Adrenal gland (tissue), 19 donors: ENCODE measurements around the gene SRMS. TPM values are rescaled to one million over a fixed set of nuclear protein-coding genes. Genes with fewer than 3 reads are reported as not detected.

Experiments used
- DNase-seq, 7 donors: peaks; one replicate each; pipeline ENCODE4 v3.0.0-alpha.2; 2019 to 2020
- H3K27ac ChIP-seq, 5 donors: fragments of 200-600 bp; sonication (generic) in 4 of 5; 1 replicate in 3 of 5; 2 replicates in 2 of 5; pipeline versions ENCODE4 v1.5.1 to v1.8.0; 2016 to 2020; ENCODE audit warnings: mild to moderate bottlenecking in 1 of 5
- H3K27me3 ChIP-seq: fragments of 200-600 bp; 2 replicates; pipeline ENCODE4 v1.8.0; 2021
- H3K36me3 ChIP-seq, 2 donors: fragments of 200-600 bp; replicated peaks in 1 of 2; 1 replicate in 1 of 2; 2 replicates in 1 of 2; pipeline versions ENCODE4 v1.5.1 to v1.8.0; 2018 to 2022
- H3K4me1 ChIP-seq, 2 donors: fragments of 200-600 bp; replicated peaks in 1 of 2; 1 replicate in 1 of 2; 2 replicates in 1 of 2; pipeline versions ENCODE4 v1.5.1 to v1.8.0; 2018 to 2021
- H3K4me3 ChIP-seq, 4 donors: fragments of 200-600 bp; sonication (generic) in 3 of 4; one replicate each; pipeline ENCODE4 v1.5.1; 2016 to 2018
- H3K9me3 ChIP-seq, 3 donors: fragments of 200-600 bp; sonication (generic) in 1 of 3; replicated peaks in 1 of 3; 1 replicate in 2 of 3; 2 replicates in 1 of 3; pipeline versions ENCODE4 v1.5.1 to v1.8.0; 2016 to 2021
- CTCF ChIP-seq, 6 experiments: fragments of 450-650 bp in 4 of 6; fragments of 200-600 bp in 2 of 6; sonication (generic) in 1 of 6; IDR thresholded peaks; 1 replicate in 5 of 6; 2 replicates in 1 of 6; pipeline versions ENCODE4 v1.5.1 to v1.8.0; 2016 to 2021; ENCODE audit warnings: antibody characterized with exemption in 6 of 6, mild to moderate bottlenecking in 2 of 6, moderate library complexity in 1 of 6
- POLR2A ChIP-seq, 2 donors: fragments of 450-650 bp; IDR thresholded peaks; one replicate each; pipeline ENCODE4 v1.6.1; 2017; ENCODE audit warnings: antibody characterized with exemption in 2 of 2, mild to moderate bottlenecking in 2 of 2, moderate library complexity in 1 of 2
- WGBS, 4 donors: extraction: QIAGEN DNeasy Blood & Tissue Kit in 2 of 4; methylation state at CpG; one replicate each; pipeline versions ENCODE4 v1.1.5 to v1.1.7; 2013 to 2017; 5-methylcytosine and 5-hydroxymethylcytosine counted together
- intact Hi-C, 2 donors: fragments of 100-400 bp; cut with DNase I; formaldehyde crosslinking; loops; one replicate each; pipeline versions ENCODE4 v1.14.1 to v1.15.0; 2022 to 2023
- long read RNA-seq, 10 donors: library from polyadenylated mRNA in 3 of 10; unstranded in 2 of 10; stranded (forward) in 1 of 10; transcript quantifications; one replicate each; pipeline ENCODE4 v2.0.0 and lab custom pipeline, GENCODE V29; 2021 to 2026
- polyA plus RNA-seq, 3 donors: library from polyadenylated mRNA; stranded (reverse); fragments of 200-250 nt in 2 of 3; fragments of 350-450 nt in 1 of 3; fragmentation: Illumina TruSeq in 1 of 3; extraction: RNeasy Lipid Tissue Mini Kit (QIAGEN cat#74804) in 1 of 3; gene quantifications; one replicate each; pipeline ENCODE4 v1.2.3, GENCODE V29; 2013 to 2014
- total RNA-seq, 9 donors: library from RNA; depleted of rRNA in 4 of 9; stranded (reverse); fragments of >200 nt in 4 of 9; fragments of 120-200 nt in 1 of 9; fragmentation: NEBNext Ultra II Directional in 1 of 9; extraction: Animal tissue kit (Norgen Biotek cat#: 25700) in 1 of 9; gene quantifications; one replicate each; pipeline versions ENCODE4 v1.1.0 to v1.2.4, GENCODE V29; 2013 to 2023
- donor health status: healthy with polysubstance abuse.
- donor health status: Bipolar disorder and iron deficiency.
- donor health status: DM: yes; HTN: yes; CAD: no.
- donor health status: DM: no; HTN: no; CAD: no.
- donor health status: DM: no; HTN: no; CAD: no.
- donor health status: DM: yes; HTN: yes; CAD: no.

SRMS gene
- total RNA-seq = not detected
- not detected for polyA plus RNA-seq
- long read RNA-seq, donor 1 = 0 reads
- long read RNA-seq, donor 2 = 0 reads
- long read RNA-seq, donor 3 = 0 reads
- long read RNA-seq, donor 4 = 0 reads
- long read RNA-seq, donor 5 = 0 reads
- long read RNA-seq, donor 6 = 0 reads
- long read RNA-seq, donor 7 = 0 reads
- long read RNA-seq, donor 8 = 0 reads
- long read RNA-seq, donor 9 = 0 reads
- long read RNA-seq, donor 10 = 0 reads

GRCh38 chr20:63547725-63548480, at the start of gene SRMS:
Gene SRMS, minus strand, starts transcription at chr20:63547749. Its CDS starts 286 bp downstream, at chr20:63547463.
- TF ChIP-seq CTCF (IDR thresholded peaks at IDR 0.05) (no peak), POLR2A (IDR thresholded peaks at IDR 0.05) (no peak)
- no peak within 1 kb of the TSS for H3K27ac ChIP-seq
- no peaks in the 10 kb centered on the region for H3K9me3 ChIP-seq
- peaks cover 10% of the 10 kb centered on the region for H3K27me3 ChIP-seq
- no peaks in the 10 kb centered on the region for H3K4me1 ChIP-seq
- intact Hi-C loops = no loop called here
- 57 to 87% (median 63%) methylated on average over 5 to 35 of the region's 35 CpGs for WGBS, 4 donors
- H3K36me3 ChIP-seq = no peaks in the 10 kb centered on the region
- no peak for DNase-seq
- H3K4me3 ChIP-seq = no peak within 1 kb of the TSS

GRCh38 chr20:63596423-63596822, 48.9 kb upstream of the SRMS start:
- intact Hi-C loops = no loop called here
- Histone ChIP-seq H3K4me1 (peaks cover 0 to 7% of the 10 kb centered on the region in 2 donors), H3K27ac (no peak overlapping the region), H3K27me3 (no peaks in the 10 kb centered on the region), H3K9me3 (no peaks in the 10 kb centered on the region), H3K36me3 (peaks cover 0 to 36% of the 10 kb centered on the region in 2 donors), H3K4me3 (no peak overlapping the region)
- TF ChIP-seq CTCF (IDR thresholded peaks at IDR 0.05) = no peak
- TF ChIP-seq POLR2A (IDR thresholded peaks at IDR 0.05) = no peak
- WGBS, 4 donors = 86 to 100% (median 87%) methylated on average over 3 to 6 of the region's 6 CpGs
- DNase-seq = no peak

GRCh38 chr20:63595416-63596127, 48.0 kb upstream of the SRMS start:
- Histone ChIP-seq H3K4me1 (peaks cover 0 to 7% of the 10 kb centered on the region in 2 donors), H3K27ac (no peak overlapping the region), H3K36me3 (peaks cover 0 to 32% of the 10 kb centered on the region in 2 donors), H3K27me3 (no peaks in the 10 kb centered on the region), H3K4me3 (no peak overlapping the region), H3K9me3 (no peaks in the 10 kb centered on the region)
- WGBS, 4 donors = 93 to 97% (median 96%) methylated on average over 14 to 30 of the region's 30 CpGs
- DNase-seq = no peak
- intact Hi-C loops = no loop called here
- TF ChIP-seq POLR2A (IDR thresholded peaks at IDR 0.05) (no peak), CTCF (IDR thresholded peaks at IDR 0.05) (no peak)

GRCh38 chr20:63594043-63594561, 46.6 kb upstream of the SRMS start:
- 63 to 76% (median 69%) methylated on average over 7 to 10 of the region's 10 CpGs for WGBS, 4 donors
- Histone ChIP-seq H3K27ac (peak overlapping the region in 1 of 5 donors; percentile 39), H3K27me3 (no peaks in the 10 kb centered on the region), H3K4me3 (no peak overlapping the region), H3K36me3 (peaks cover 0 to 34% of the 10 kb centered on the region in 2 donors), H3K9me3 (no peaks in the 10 kb centered on the region), H3K4me1 (peaks cover 0 to 7% of the 10 kb centered on the region in 2 donors)
- no peak for DNase-seq
- intact Hi-C loops = no loop called here
- TF ChIP-seq POLR2A (IDR thresholded peaks at IDR 0.05) (no peak), CTCF (IDR thresholded peaks at IDR 0.05) (no peak)
